AG04450 (cell line): ENCODE measurements around the gene TAS1R1. TPM values are rescaled to one million over a fixed set of nuclear protein-coding genes. Genes with fewer than 3 reads are reported as not detected.

Experiments
- CTCF ChIA-PET: fragments of 300-600, 350-600 bp; formaldehyde crosslinking; extraction: SDS; loops from one replicate; lab custom pipeline; 2022; ENCODE audit warnings: antibody characterized with exemption, inconsistent platforms; lab: Charles Lee
- POLR2A ChIA-PET: fragments of 350-600 bp; formaldehyde crosslinking; extraction: SDS; loops from one replicate; lab custom pipeline; 2021; ENCODE audit warnings: antibody characterized with exemption, inconsistent platforms; lab: Yijun Ruan, JAX
- DNase-seq: peaks from one replicate; pipeline ENCODE4 v3.0.0-alpha.2; 2011; ENCODE audit warnings: low read depth, low spot score
- H3K27ac ChIP-seq: one replicate; pipeline ENCODE4 v1.5.1; 2012; ENCODE audit warnings: low read depth, low read length, control low read depth
- H3K27me3 ChIP-seq: one replicate; pipeline ENCODE4 v1.6.0; 2012; ENCODE audit warnings: low read length; ENCODE audit not compliant: control insufficient read depth, insufficient read depth
- H3K4me3 ChIP-seq: 2 replicates; pipeline ENCODE4 v1.5.1; 2011; ENCODE audit warnings: mild to moderate bottlenecking, low read depth, low read length, control low read depth
- H3K9me3 ChIP-seq: 2 replicates; pipeline ENCODE4 v1.5.1; 2012; ENCODE audit warnings: low read length; ENCODE audit not compliant: control insufficient read depth, insufficient read depth
- CTCF ChIP-seq: IDR thresholded peaks from 2 replicates; pipeline ENCODE4 v1.5.1; 2011; ENCODE audit warnings: low read depth, low read length, control low read depth, inconsistent platforms
- polyA plus RNA-seq: library from polyadenylated mRNA; depleted of rRNA; stranded (reverse); fragments of >200 nt; gene quantifications from 2 replicates; pipeline ENCODE4 v1.2.3, GENCODE V29; 2011

Gene TAS1R1
- polyA plus RNA-seq, 1 experiment = 0.05 TPM

GRCh38 chr1:6587261-6588005 is 32.3 kb downstream of the TAS1R1 start:
- Histone ChIP-seq H3K27me3 (no peaks in the 10 kb centered on the region), H3K9me3 (no peaks in the 10 kb centered on the region), H3K27ac (no peak overlapping the region), H3K4me3 (no peak overlapping the region)
- CTCF ChIA-PET = no interaction called here
- DNase-seq = no peak
- POLR2A ChIA-PET = interaction anchor here (1.6 kb wide), 1 partner anchor 15 kb away, joined by 6 read pairs; the partner anchor contains the start of gene KLHL21
- TF ChIP-seq CTCF = no peak

- no peak for TF ChIP-seq CTCF
- ChIA-PET POLR2A (interaction anchor here (1.1 to 1.6 kb wide), 3 partner anchors 10 to 14 kb away, joined by 3 to 6 read pairs (median 5); partner anchors contain the start of gene KLHL21), CTCF (no interaction called here)
- Histone ChIP-seq H3K9me3 (no peaks in the 10 kb centered on the region), H3K4me3 (no peak overlapping the region), H3K27me3 (no peaks in the 10 kb centered on the region), H3K27ac (no peak overlapping the region)
- no peak for DNase-seq
These were observed 33.2 kb downstream of the TAS1R1 start for GRCh38 chr1:6588128-6588892.

GRCh38 chr1:6588893-6589520 is 33.9 kb downstream of the TAS1R1 start:
- ChIA-PET CTCF (no interaction called here), POLR2A (interaction anchor here (1.1 kb wide), 3 partner anchors 9 to 11 kb away, joined by 3 to 5 read pairs (median 3); partner anchors contain the start of gene ZBTB48)
- no peaks in the 10 kb centered on the region for H3K27me3 ChIP-seq
- H3K9me3 ChIP-seq = no peaks in the 10 kb centered on the region
- H3K27ac ChIP-seq = no peak overlapping the region
- H3K4me3 ChIP-seq = no peak overlapping the region
- no peak for DNase-seq
- no peak for TF ChIP-seq CTCF

GRCh38 chr1:6590046-6590445 is 34.9 kb downstream of the TAS1R1 start:
- no peak for DNase-seq
- POLR2A ChIA-PET = interaction anchor here (1.1 kb wide), 1 partner anchor 10 kb away, joined by 3 read pairs; the partner anchor contains the start of gene ZBTB48
- no peaks in the 10 kb centered on the region for H3K9me3 ChIP-seq
- CTCF ChIA-PET = no interaction called here
- TF ChIP-seq CTCF = no peak
- H3K4me3 ChIP-seq = no peak overlapping the region
- H3K27me3 ChIP-seq = no peaks in the 10 kb centered on the region
- H3K27ac ChIP-seq = no peak overlapping the region
